IPS-NIHi7 (cell line): ENCODE data around the gene KREMEN1.
"Not testable (repeated sequence)": the region's sequence is repeated elsewhere in the genome, so short reads cannot be mapped to it uniquely, and the experiment has no call there.

Source experiments
- DNase-seq: peaks from one replicate; pipeline ENCODE4 v3.0.0; 2012; ENCODE audit warnings: mixed read lengths; ENCODE audit errors: extremely low spot score

The KREMEN1 gene

DNA sequence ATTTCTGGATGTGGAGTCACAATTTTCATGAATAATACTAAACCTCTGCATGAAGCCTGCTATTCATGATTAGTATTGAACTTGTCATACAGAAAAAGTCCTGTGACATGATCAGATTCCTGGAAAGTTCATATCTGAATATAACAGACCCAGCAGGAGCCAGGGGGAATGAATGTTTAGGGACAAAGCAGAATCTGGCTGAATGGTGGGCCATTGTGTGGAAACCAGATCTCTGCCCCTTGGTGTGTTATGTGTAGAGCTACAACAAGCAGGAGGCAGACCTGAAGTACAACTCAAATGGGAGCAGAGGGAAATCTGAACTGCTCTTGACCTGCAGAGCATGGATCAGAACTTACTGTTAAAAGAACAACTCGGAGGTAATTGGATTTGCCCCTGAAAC lies 30.3 kb downstream of the KREMEN1 start:
- DNase-seq: no peak

GRCh38 chr22:29105468-29105867 lies 32.6 kb downstream of the KREMEN1 start:
- no peak for DNase-seq

- DNase-seq: no peak
Measured at GRCh38 chr22:29106839-29107238, 34.0 kb downstream of the KREMEN1 start.

DNA sequence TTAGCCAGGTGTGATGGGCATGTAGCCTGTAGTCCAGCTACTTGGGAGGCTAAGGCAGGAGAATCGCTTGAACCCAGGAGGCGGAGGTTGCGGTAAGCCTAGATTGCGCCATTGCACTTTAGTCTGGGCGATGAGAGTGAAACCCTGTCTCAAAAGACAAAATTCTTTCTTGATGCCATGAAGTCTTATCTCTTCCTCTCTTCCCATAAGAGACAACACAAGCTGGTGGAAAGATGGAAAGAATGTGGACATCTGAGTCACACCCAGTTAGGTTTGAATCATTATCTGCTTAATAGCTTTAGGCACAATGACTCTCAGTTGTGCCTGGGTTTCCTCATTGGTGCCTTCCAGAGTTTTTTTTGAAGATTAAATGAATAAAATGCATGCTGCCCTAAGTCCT lies 35.3 kb downstream of the KREMEN1 start:
- DNase-seq: no peak

DNA sequence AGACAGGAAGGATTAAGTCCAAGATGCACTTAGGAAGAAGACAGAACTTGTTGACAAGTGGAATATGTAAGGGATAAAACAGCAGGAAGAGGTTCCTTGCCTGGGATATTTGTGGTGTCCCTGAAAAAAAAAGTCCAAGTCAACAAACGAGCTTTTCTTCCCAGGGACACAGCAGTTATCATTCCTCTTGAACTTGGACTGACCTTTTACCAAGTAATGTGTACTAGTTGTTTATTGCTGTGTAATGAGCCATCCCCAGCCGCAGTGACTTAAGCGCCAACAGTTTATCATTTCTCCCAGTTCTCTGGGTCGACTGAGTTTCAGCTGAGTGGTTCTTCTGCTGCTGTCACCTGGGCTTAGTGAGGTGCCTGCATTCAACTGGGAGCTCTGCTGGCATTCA lies 37.0 kb downstream of the KREMEN1 start:
- DNase-seq: no peak

DNA sequence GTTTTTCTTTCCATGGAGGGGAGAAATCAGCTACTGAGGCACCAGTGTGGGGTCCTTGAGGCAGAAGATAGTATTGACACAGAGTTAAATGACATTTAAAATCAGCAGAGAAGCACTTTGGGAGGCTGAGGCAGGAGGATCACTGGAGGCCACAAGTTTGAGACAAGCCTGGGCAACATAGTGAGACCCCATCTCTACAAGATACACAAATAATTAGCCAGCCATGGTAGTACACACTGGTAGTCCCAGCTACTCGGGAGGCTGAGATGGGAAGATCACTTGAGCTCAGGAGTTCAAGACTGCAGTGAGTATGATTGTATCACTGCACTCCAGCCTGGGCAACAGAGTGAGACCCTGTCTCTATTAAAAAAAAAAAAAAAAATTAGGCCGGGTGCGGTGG lies 38.1 kb downstream of the KREMEN1 start:
- no peak for DNase-seq

- peak; percentile 54 for DNase-seq
Measured at GRCh38 chr22:29112121-29112520, 39.3 kb downstream of the KREMEN1 start.

- DNase-seq: no peak
Measured at GRCh38 chr22:29112681-29113080, 39.8 kb downstream of the KREMEN1 start.

DNA sequence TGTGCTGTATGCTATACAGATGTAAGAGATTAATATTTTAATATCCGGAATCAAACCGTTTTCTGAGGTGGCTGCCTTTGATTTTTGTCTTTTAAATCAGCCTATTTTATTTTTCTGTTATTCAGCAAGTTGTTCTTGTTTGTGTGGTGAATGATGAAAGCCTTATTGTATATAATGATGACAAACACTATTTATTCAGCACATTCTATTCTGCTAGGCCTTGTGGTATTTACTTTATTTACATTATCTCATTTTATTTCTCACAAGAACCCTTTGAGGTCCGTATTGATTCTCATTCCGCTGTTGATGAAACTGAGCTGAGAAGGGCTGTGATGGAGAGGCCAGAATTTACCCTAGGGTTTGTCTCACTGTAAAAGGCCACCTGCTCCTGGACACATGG lies 40.5 kb downstream of the KREMEN1 start:
- no peak for DNase-seq

- DNase-seq: no peak
Measured at GRCh38 chr22:29114392-29114791, 41.6 kb downstream of the KREMEN1 start.

DNA sequence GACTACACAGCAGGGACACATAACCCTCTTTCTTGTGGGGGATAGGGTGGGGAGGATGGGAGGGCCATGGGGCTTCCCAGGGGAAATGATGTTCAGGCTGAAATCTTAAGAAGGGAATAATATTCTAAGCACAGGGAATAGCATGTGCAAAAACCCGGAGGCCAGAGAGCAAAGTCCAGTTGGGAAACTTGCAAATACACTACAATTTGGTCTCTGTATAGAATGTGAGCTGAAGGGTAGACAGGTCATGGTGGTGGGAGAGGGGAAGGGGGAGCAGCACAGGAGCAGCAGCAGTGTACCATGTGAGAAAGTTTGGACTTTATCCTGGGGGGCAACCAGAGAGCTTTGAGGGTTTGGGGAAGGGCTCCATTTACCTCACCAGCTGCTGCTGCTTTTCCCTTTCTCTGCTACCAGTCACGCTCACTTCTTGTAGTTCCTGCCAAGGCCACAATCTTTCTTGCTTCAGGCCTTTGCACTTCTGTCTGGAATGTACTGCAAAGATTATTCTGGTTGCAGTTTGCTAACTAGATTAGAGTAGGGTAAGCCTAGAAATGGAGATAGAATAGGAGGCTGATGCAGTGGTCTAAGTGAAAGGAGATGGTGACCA lies 43.0 kb downstream of the KREMEN1 start:
- DNase-seq: no peak

DNA sequence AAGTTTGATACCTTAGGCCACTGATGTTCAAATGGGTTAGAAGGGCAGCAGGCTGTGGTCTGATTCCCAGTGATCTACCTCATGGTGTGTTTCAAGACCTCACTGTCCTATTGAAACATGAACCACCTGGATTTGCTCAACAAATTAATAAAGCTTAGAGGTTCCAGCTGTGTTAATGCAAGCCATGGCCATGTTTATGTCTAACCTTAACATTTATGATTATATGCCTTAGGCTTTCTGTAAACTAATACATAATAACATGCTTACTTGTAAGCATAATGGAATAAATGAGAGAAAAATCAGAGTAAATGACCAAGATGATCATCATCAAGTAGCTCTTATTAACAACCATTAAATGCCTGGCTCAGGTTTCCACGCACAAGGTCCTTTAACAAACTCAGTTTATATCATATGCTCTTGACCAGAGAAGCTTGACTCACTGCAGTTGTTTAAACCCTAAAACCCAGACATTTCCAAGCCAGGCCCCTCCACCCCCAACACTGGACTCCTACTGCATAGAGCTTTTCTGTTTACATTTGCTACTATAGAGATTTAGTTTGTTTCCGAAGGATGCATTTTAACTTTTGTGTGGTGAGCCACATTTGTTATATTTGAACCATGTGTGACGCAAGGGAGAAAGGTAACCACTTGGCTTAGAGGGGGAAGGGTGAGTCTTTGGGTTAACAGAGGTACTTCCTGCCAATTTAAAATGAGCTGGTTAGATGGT lies 43.7 kb downstream of the KREMEN1 start:
- no peak for DNase-seq

DNA sequence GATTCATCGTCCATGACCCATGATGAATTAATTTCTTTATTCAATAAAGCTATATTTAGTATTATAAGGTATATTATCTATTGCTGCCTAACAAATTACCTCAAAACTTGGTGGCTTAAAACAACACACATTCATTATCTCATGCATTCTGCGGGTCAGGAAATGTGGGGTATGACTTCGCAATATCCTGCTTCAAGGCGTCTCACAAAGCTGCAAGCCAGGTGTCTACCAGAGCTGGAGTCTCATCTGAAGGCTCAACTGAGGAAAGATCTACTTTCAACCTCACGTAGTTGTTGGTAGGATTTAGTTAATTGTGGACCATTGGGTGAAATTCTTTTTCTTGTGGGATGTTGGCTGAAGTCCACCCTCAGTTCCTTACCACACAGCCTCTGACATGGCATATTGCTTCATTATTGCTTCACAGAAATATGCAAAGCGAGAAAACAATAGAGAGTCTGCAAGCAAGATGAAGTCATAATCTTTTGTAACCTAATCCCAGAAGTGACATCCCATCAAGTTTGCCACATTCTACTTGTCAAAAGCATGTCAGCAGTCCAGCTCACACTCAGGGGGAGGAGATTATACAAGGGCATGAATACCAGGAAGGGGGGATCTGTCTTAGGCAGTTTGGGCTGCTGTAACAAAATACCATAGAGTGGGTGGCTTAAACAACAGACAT lies 45.1 kb downstream of the KREMEN1 start:
- DNase-seq: no peak

DNA sequence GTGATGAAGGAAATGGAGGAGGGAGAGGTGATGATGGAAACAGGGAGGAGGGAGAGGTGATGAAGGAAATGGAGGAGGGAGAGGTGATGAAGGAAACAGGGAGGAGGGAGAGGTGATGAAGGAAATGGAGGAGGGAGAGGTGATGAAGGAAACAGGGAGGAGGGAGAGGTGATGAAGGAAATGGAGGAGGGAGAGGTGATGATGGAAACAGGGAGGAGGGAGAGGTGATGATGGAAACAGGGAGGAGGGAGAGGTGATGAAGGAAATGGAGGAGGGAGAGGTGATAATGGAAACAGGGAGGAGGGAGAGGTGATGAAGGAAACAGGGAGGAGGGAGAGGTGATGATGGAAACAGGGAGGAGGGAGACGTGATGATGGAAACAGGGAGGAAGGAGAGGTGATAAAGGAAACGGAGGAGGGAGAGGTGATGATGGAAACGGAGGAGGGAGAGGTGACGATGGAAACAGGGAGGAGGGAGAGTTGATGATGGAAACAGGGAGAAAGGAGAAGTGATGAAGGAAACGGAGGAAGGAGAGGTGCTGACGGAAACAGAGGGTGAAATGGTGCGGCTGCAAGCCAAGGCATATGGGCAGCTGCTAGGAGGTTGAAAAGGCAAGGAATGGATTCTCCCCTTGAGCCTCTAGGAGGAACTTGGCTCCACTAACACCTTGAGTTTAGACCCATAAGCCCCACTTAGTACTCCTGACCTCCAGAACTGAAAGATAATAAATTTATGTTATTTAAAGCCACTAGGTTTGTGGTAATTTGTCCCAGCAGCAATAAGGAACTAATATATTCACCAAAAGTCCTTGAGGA lies 47.5 kb downstream of the KREMEN1 start:
- not testable (repeated sequence) for DNase-seq

GRCh38 chr22:29121124-29121523 lies 48.3 kb downstream of the KREMEN1 start:
- no peak for DNase-seq

- no peak for DNase-seq
Measured at GRCh38 chr22:29122041-29122440, 49.2 kb downstream of the KREMEN1 start.

DNA sequence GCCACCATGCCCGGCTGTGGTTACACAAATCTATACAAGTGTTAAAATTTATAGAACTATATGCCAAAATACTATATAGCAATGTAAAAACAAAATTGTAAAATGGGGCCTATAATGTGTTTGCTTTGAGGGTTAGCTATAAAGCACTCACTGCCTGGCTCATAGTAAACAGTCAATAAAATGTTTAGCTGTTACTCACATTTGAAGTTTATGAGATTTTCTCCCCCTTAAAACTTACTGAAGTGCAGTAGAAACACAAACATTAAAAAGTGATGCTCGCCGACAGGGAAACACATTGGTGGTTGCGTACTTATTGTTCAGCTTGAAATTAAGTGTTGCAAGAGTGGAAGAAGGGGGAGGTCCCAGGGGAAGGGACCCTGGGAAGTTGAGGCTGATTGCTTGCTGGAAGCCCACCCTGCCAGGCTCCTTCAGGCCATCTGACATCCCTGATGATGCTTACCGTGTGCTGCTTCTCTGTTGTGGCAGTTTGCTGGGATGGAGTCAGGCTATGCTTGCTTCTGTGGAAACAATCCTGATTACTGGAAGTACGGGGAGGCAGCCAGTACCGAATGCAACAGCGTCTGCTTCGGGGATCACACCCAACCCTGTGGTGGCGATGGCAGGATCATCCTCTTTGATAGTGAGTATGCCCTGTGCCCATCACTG lies 52.1 kb downstream of the KREMEN1 start:
- no peak for DNase-seq

DNA sequence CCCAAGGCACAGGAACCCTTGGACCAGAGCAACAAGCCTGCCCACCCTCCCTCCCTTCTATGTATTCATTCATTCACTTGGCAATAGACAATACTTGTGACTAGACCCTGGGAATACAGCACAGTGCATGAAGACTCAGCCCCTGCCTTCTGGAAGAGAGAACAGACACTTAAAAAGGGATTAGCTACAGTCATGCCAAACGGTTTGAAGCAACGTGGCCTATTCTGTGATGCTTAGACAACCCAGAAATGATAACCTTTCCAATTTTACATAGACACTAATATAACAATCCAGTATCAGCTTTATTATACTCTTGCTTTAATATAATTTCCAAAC lies 52.6 kb downstream of the KREMEN1 start:
- no peak for DNase-seq

DNA sequence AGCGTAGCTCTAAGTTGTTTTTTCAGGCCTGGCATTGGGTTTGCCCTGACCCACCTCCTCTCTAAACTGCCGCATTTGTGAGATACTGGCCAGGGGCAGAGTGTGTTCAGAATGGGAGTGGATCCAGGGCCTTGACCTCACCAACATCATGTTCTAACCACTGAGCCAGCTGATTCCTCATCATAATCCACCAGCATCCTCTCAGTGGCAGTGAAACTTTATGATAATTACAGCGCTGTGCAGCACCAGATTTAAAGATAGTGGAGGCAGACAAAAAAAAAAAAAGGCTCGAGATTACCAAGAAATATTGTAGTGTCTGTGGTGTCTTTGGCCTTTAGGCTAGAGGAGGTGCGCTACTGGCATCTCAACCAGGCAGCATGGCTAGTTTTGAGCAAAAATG lies 53.0 kb downstream of the KREMEN1 start:
- DNase-seq: no peak

DNA sequence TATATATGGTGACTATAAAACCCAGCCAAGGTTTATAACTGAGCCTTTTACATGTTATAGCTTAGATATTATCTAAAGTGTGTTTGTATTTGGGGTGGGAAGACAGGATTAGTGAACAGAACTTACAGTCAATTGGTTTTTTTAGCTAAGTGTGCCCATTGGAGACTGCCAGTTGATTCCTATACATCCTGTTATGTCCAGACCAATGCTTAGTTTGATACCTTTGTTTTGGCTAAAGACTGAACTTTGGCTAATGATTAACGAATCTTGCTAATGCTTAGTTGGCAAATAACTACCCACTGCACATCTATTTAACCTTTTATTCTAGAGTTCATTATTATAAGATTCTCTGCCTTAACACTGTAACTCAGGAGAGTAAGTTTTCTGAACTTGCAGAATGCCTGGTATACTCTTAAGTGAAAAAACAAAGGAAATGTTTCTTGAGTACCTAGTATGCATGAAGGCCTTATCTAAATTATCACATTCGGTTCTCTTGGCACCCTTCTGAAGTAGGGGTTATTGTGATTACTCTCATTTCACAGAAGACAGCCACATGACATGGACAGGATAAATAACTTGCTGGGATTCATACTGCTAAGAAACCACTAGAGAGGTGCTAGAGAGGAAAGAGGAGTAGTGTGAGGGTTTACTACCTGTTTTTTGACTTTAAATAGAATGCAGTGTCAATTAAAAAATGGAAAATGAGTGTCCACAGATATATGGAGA lies 54.0 kb downstream of the KREMEN1 start:
- no peak for DNase-seq
